Stimulated activated CD4-positive, alpha-beta T cell treated with anti-CD3 and anti-CD28 coated beads, Interleukin-15, amount 100 ng/mL, for 48 hours (primary cell): ENCODE measurements around the gene NDUFA1.
"Not testable (repeated sequence)": the region's sequence is repeated elsewhere in the genome, so short reads cannot be mapped to it uniquely, and the experiment has no call there.

Source experiments
- DNase-seq, 2 donors: peaks; one replicate each; pipeline ENCODE4 v3.0.0-alpha.2; 2020; ENCODE audit warnings: low read depth in 2 of 2

The NDUFA1 gene

GRCh38 chrX:119871599-119872395, at the start of gene NDUFA1, which contains the start of gene RNF113A:
Gene NDUFA1, plus strand, starts transcription at chrX:119871832. Its CDS starts 80 bp downstream, at chrX:119871912.
Gene RNF113A, minus strand, starts transcription at chrX:119871733. Its CDS starts 120 bp downstream, at chrX:119871613.
- peak; percentile 75 for DNase-seq

GRCh38 chrX:119824221-119824620, 47.4 kb upstream of the NDUFA1 start:
- DNase-seq, result not testable (repeated sequence)

GRCh38 chrX:119826399-119826959, 45.2 kb upstream of the NDUFA1 start:
- DNase-seq, result no peak

GRCh38 chrX:119828446-119828845, 43.2 kb upstream of the NDUFA1 start:
- DNase-seq, result no peak

GRCh38 chrX:119833905-119834304, 37.7 kb upstream of the NDUFA1 start:
- no peak for DNase-seq

GRCh38 chrX:119852382-119853353, 19.0 kb upstream of the NDUFA1 start, which contains the start of gene UPF3B:
Gene UPF3B, minus strand, starts transcription at chrX:119852963. Its CDS starts 35 bp downstream, at chrX:119852928.
- DNase-seq, result peak; percentile 89 to 92

- no peak for DNase-seq
Measured at GRCh38 chrX:119853444-119853843, 18.2 kb upstream of the NDUFA1 start.

GRCh38 chrX:119870626-119871131, 953 bp upstream of the NDUFA1 start:
- no peak for DNase-seq

GRCh38 chrX:119871245-119871598, 410 bp upstream of the NDUFA1 start:
- no peak for DNase-seq

GRCh38 chrX:119878740-119879139, 7.1 kb downstream of the NDUFA1 start:
- DNase-seq, result no peak

GRCh38 chrX:119880076-119880475, 8.4 kb downstream of the NDUFA1 start:
- DNase-seq, result no peak

- DNase-seq, result no peak
Measured at GRCh38 chrX:119880552-119881437, 9.2 kb downstream of the NDUFA1 start.

GRCh38 chrX:119885554-119886428, 14.2 kb downstream of the NDUFA1 start:
- no peak for DNase-seq

GRCh38 chrX:119887721-119888425, 16.2 kb downstream of the NDUFA1 start:
- peak in 1 of 2 donors; percentile 49 for DNase-seq

GRCh38 chrX:119890626-119891025, 19.0 kb downstream of the NDUFA1 start:
- DNase-seq, result not testable (repeated sequence)

- not testable (repeated sequence) for DNase-seq
Measured at GRCh38 chrX:119891961-119892692, 20.5 kb downstream of the NDUFA1 start.

- no peak for DNase-seq
Measured at GRCh38 chrX:119895843-119896326, 24.3 kb downstream of the NDUFA1 start, which contains the start of gene AKAP14. Gene AKAP14, plus strand, starts transcription at chrX:119895893. Its CDS starts 7,331 bp downstream, at chrX:119903224.

GRCh38 chrX:119899125-119899524, 27.5 kb downstream of the NDUFA1 start:
- DNase-seq, result no peak
